ENCODE results near the gene ARID1A. TPM values are rescaled to one million over a fixed set of nuclear protein-coding genes. Genes with fewer than 3 reads are reported as not detected.

Gene ARID1A
- total and polyA plus RNA-seq, 2 donors (not counting 1 experiment from before 2014, with no cell fraction given), result 12.9 to 16.0 TPM

DNA sequence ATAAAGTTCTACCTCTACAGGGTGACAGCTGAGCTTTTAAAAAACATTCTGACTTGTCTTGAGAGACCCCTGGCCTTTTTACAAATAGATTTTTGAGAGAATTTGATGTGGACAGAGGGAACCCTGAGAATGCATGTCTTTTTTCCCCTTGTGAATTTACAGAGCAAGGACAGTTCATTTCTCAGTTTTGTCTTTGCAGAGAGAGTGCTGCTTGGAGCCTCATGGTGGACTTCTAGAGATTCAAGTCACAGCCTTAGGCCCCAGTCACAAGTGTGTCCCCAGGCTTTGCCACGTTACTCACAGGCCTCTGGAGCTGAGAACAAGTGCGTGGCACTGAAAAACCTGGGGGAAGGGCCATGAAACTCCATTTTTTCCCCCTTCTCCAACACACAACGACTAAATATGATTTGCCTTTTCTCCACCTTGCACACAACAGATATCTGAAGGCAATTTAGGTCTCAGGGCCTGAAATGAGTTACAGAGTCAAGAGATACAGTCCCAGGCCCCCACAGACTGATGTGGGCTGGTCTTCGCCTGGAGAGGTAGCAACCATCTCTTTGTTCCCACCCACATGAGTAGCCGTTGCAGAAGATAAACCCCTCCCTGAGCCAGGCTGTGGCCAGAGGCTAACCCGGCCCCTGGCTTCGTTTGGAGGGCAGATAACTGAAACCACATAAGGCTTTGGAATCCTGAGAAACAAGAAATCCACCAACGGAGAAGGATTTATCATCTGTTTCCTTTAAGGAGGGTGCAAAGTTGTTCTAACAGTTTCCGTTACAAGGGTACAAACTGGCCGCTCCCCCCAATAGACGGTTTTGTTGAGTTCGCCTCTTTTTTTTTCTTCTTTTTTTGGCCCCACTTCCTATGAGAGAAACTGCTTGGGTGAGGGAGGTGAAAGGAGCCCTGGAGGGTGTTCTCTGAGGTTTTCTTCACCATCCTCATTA, 90.9 kb downstream of the ARID1A start:
- Histone ChIP-seq H3K9me3 (ENCODE audit: control insufficient read depth, insufficient read depth, low read depth, low read length) (no peaks in the 10 kb centered on the region), H2AFZ (ENCODE audit: low read length) (no peak overlapping the region), H3K27me3 (ENCODE audit: control insufficient read depth, insufficient read depth, low read length) (no peaks in the 10 kb centered on the region), H3K36me3 (ENCODE audit: control insufficient read depth, insufficient read depth, low read length) (no peaks in the 10 kb centered on the region), H4K20me1 (ENCODE audit: control insufficient read depth, extremely low read depth, insufficient read depth, low read length) (no peaks in the 10 kb centered on the region), H3K4me3 (replicated peaks in 1 of 4; ENCODE audit: control extremely low read depth in 1 of 4, insufficient read depth in 1 of 4, low read depth in 3 of 4, low read length in 4 of 4) (peak overlapping the region; percentile 60 to 90 (median 72)), H3K4me2 (ENCODE audit: extremely low read depth, insufficient read depth, low read length) (peak overlapping the region; percentile 94), H3K9ac (ENCODE audit: insufficient read depth, low read length) (peak overlapping the region; percentile 86), H3K27ac (ENCODE audit: insufficient read depth, low read length) (peak overlapping the region; percentile 99), H3K79me2 (ENCODE audit: control insufficient read depth, insufficient read depth, low read length) (peaks cover 2% of the 10 kb centered on the region), H3K4me1 (ENCODE audit: control insufficient read depth, extremely low read depth, insufficient read depth, low read length) (peaks cover 35% of the 10 kb centered on the region)
- TF ChIP-seq, protein P1, sequence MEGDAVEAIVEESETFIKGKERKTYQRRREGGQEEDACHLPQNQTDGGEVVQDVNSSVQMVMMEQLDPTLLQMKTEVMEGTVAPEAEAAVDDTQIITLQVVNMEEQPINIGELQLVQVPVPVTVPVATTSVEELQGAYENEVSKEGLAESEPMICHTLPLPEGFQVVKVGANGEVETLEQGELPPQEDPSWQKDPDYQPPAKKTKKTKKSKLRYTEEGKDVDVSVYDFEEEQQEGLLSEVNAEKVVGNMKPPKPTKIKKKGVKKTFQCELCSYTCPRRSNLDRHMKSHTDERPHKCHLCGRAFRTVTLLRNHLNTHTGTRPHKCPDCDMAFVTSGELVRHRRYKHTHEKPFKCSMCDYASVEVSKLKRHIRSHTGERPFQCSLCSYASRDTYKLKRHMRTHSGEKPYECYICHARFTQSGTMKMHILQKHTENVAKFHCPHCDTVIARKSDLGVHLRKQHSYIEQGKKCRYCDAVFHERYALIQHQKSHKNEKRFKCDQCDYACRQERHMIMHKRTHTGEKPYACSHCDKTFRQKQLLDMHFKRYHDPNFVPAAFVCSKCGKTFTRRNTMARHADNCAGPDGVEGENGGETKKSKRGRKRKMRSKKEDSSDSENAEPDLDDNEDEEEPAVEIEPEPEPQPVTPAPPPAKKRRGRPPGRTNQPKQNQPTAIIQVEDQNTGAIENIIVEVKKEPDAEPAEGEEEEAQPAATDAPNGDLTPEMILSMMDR (conservative IDR thresholded peaks at IDR 0.05 in 1 of 2, IDR thresholded peaks at IDR 0.05 in 1 of 2; ENCODE audit: low read depth in 1 of 2, low read length in 2 of 2), result no peak
- peak; percentile 86 to 92 for DNase-seq (ENCODE audit: low read depth in 2 of 2)

DNA sequence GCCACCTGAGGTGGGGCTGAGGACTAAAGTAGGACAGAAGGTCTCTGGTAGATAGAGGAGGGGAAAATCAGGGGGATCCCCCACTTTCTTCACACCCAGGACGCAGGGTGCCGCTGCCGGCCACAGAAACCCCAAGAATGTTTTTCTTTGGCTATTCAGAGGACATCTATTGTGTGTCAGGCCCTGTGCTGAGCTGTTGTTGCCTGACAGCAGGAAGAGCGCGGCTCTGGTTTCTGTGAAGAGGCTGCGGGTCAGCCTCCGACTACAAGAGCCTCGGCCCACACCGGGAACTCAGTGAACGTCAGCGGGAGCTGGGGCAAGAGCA, 91.5 kb downstream of the ARID1A start:
- peak in 1 of 2 donors; percentile 72 for DNase-seq (ENCODE audit: low read depth in 2 of 2)
- TF ChIP-seq EZH2 (IDR thresholded peaks at IDR 0.05; ENCODE audit: low read length, missing control alignments), result no peak
- TF ChIP-seq, protein P1 (conservative IDR thresholded peaks at IDR 0.05 in 1 of 2, IDR thresholded peaks at IDR 0.05 in 1 of 2; ENCODE audit: low read depth in 1 of 2, low read length in 2 of 2), result no peak

DNA sequence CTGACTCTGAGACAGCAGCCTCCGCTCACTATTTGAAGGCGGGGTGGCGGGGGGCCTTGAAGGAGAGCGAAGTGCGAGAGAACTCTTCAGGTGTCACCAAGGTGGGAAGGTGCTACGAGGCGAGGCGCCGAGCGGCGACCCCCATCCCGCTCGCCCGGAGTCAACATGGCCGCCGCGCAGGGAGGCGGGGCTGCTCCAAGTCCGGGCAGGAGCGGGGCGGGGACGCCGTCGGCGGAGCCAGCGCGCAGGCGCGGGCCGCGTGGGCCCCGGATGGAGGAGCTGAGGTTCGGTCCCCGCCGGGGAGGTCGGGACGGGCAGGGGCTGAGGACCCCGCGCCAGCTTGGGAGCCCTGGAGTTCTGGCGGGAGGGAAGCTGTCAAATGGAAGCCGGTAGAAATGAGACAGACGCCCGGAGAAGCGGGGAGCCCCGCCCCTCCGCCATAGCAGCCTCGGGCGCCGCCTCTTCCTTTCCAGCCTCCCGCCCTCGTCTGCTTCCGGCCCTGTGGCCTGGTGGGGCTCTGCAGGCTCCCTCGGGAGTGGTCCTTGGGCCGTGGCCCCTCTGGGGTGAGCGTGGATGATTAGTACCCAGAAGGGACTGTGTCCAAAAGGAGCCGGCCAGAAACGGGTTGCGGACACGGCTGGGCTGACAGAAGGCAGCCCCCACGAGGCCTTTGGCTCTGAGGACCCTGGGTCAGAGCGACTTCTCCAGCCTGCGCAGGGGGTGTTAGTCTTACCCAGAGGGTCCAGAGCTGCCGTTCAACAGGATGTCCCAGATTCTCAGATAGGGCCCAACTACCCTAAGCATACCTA, 92.1 kb downstream of the ARID1A start, which contains the start of gene PIGV:
Gene PIGV (plus strand): TSS at position 245 of the 809 bp plus-strand sequence. CDS start 2,866 bp downstream, outside the sequence.
- peak; percentile 71 to 79 for DNase-seq (ENCODE audit: low read depth in 2 of 2)
- Histone ChIP-seq H4K20me1 (ENCODE audit: control insufficient read depth, extremely low read depth, insufficient read depth, low read length) (no peaks in the 10 kb centered on the region), H3K9ac (ENCODE audit: insufficient read depth, low read length) (peak within 1 kb of the TSS; percentile 86), H3K4me2 (ENCODE audit: extremely low read depth, insufficient read depth, low read length) (peak within 1 kb of the TSS; percentile 99), H3K79me2 (ENCODE audit: control insufficient read depth, insufficient read depth, low read length) (peaks cover 2% of the 10 kb centered on the region), H3K27ac (ENCODE audit: insufficient read depth, low read length) (peak within 1 kb of the TSS; percentile 99), H3K9me3 (ENCODE audit: control insufficient read depth, insufficient read depth, low read depth, low read length) (no peaks in the 10 kb centered on the region), H3K36me3 (ENCODE audit: control insufficient read depth, insufficient read depth, low read length) (no peaks in the 10 kb centered on the region), H2AFZ (ENCODE audit: low read length) (peak within 1 kb of the TSS; percentile 47), H3K27me3 (ENCODE audit: control insufficient read depth, insufficient read depth, low read length) (no peaks in the 10 kb centered on the region), H3K4me3 (replicated peaks in 1 of 4; ENCODE audit: control extremely low read depth in 1 of 4, insufficient read depth in 1 of 4, low read depth in 3 of 4, low read length in 4 of 4) (peak within 1 kb of the TSS; percentile 60 to 90 (median 72)), H3K4me1 (ENCODE audit: control insufficient read depth, extremely low read depth, insufficient read depth, low read length) (peaks cover 34% of the 10 kb centered on the region)
- TF ChIP-seq, protein P1 (conservative IDR thresholded peaks at IDR 0.05 in 1 of 2, IDR thresholded peaks at IDR 0.05 in 1 of 2; ENCODE audit: low read depth in 1 of 2, low read length in 2 of 2), result no peak
- no peak for TF ChIP-seq EZH2 (IDR thresholded peaks at IDR 0.05; ENCODE audit: low read length, missing control alignments)

More for the DNA sequence above, 91.5 kb downstream of the ARID1A start:
- H3K79me2 ChIP-seq (ENCODE audit: control insufficient read depth, insufficient read depth, low read length), result peaks cover 2% of the 10 kb centered on the region
- H3K27me3 ChIP-seq (ENCODE audit: control insufficient read depth, insufficient read depth, low read length), result no peaks in the 10 kb centered on the region
- H3K4me2 ChIP-seq (ENCODE audit: extremely low read depth, insufficient read depth, low read length), result peak overlapping the region; percentile 94
- peak overlapping the region; percentile 60 to 90 (median 72) for H3K4me3 ChIP-seq (replicated peaks in 1 of 4; ENCODE audit: control extremely low read depth in 1 of 4, insufficient read depth in 1 of 4, low read depth in 3 of 4, low read length in 4 of 4)
- peak overlapping the region; percentile 86 for H3K9ac ChIP-seq (ENCODE audit: insufficient read depth, low read length)
- H2AFZ ChIP-seq (ENCODE audit: low read length), result peak overlapping the region; percentile 47
- peak overlapping the region; percentile 99 for H3K27ac ChIP-seq (ENCODE audit: insufficient read depth, low read length)
- H4K20me1 ChIP-seq (ENCODE audit: control insufficient read depth, extremely low read depth, insufficient read depth, low read length), result no peaks in the 10 kb centered on the region
- H3K36me3 ChIP-seq (ENCODE audit: control insufficient read depth, insufficient read depth, low read length), result no peaks in the 10 kb centered on the region
- no peaks in the 10 kb centered on the region for H3K9me3 ChIP-seq (ENCODE audit: control insufficient read depth, insufficient read depth, low read depth, low read length)
- peaks cover 35% of the 10 kb centered on the region for H3K4me1 ChIP-seq (ENCODE audit: control insufficient read depth, extremely low read depth, insufficient read depth, low read length)
